NCI-H146 (cell line): ENCODE results near the gene PRORP.
"Not testable (repeated sequence)": the region's sequence is repeated elsewhere in the genome, so short reads cannot be mapped to it uniquely, and the experiment has no call there.

Experiments used
- DNase-seq: peaks from one replicate; lab custom pipeline; 2025; lab: John Stamatoyannopoulos, UW

The PRORP gene

DNA sequence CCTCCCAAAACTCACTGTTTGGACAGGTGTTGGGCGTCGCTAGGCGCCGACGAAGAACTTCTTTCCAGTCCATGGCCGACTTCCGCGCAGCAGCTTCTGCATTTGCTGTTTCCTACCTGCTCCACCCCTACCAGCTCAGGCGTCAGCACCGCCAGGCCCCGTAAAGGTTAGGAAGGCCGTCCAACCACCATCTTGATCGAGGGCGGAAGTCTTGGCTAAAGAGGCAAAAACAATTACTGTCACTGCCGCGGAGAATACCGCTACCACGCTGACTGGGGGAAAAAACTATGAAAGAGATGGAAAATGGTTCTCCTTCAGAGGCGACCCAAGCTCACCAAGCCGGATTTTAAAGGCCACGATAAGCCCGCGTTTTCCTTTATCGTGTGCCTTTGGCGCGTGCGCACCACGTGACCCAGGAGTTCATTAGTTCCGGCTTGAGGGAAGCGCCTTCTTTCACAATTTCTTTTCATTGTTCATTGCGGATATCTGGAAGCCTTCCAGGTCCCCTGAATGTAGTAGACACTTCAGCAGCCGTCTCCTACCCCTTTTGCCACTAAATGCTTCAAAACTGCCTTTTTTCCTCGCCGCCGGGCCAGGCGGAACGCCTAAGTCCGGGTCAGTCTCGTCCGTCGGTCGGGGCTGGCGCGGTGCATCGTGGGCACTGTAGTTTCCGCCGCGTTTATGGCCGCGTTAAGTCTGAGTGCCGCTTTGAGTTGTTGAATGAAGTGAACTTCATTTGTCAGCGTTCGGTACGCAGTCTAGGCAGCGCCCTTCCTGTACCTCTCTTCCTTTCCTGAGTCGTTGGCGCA lies at the start of gene PRORP, which contains the start of gene PPP2R3C:
Gene PRORP, plus strand, starts transcription at position 666 of the 809 bp plus-strand sequence. CDS start 694 bp downstream, outside the sequence.
Gene PPP2R3C, minus strand, starts transcription at position 104 of the 809 bp plus-strand sequence. Its CDS starts 31 bp downstream, at position 73.
- peak; percentile 93 for DNase-seq

DNA sequence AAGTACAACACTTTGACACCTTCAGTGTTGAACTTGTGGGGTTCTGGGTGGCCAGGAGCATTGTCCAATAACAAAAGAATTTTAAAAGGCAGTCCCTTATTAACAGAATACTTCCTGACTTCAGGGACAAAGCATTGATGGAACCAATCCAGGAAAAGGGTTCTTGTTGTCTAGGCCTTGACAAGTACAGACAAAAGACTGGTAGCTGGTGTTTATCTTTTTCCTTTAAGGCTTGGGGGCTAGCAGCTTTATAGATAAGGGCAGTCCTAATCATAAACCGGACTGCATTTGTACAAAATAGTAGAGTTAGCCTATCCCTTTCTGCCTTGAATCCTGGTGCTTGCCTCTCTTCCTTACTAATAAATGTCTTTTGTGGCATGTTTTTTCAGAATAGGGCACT lies 48.9 kb upstream of the PRORP start:
- DNase-seq = no peak

DNA sequence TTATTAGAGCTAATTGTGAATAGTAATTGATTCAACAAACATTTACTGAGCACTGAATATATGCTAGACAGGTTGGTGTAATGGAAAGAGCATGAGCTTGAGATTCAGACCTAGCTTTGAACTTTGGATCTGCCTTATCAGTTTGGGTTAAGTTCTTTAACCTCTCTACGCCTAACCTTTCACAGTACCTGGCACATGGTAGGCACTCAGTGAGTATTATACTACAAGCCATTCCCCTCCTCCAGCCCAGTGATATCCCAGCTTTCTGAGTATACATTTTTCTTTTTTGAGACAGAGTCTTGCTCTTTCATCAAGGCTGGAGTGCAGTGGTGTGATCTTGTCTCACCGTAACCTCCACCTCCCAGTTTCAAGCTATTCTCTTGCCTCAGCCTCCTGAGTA lies 44.3 kb upstream of the PRORP start:
- DNase-seq = no peak

DNA sequence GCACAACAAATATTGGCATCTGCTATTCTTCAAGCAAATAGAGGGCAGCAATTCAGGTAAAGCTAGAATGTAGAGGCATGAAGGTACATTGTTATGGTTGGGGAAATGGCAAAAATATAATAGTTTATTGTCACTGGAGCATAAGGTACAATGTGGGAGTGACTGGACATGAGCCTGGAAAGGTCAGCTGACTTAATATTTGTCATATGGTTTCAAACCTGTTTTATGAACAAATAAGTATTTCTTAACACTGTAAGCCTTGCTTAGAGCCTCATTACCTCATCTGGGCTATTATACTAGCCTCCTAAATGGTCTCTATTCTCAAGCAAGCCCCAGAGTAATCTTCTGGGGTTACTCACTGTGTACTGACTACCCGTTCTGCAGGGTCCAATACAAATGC lies 42.6 kb upstream of the PRORP start:
- no peak for DNase-seq

DNA sequence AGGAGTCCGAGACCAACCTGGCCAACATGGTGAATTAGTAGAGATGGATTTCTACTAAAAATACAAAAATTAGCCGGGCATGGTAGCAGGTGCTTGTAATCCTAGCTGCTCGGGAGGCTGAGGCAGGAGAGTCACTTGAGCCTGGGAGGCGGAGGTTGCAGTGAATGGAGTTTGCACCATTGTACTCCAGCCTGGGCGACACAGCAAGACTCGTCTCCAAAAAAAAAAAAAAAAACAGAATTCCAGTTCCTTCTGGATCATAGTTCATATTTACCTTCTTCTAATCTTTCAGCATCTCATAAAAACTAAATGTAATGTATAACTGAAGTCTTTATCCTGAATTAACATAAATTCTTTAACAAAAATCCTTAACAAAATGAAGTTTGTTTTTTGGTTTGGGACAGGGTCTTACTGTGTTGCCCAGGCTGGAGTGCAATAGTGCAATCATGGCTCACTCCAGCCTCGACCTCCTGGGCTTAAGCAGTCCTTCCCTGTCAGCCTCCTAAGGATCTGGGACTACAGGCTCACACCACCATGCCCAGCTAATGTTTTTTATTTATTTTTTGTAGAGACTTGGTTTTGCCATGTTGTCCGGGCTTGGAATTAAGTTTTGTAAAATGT lies 38.7 kb upstream of the PRORP start:
- DNase-seq = no peak

DNA sequence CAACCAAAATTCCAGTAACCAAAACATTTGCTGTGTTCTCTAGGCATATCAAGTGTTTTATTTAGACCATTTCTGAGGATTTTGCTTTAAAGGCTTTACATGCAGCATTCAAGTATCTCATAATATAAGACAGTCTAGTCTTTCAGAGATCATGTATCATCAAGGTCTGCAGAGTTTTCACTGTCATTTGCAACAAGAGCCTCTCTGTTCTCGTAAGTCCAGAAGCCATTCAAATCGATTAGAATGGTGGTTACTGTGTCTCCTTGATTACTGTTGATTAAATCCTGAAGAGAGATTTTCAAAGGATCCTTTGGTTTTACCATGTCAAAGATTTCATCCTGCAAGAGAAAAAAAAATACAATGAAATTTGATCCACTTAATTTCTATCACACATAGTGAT lies 36.9 kb upstream of the PRORP start:
- DNase-seq = no peak

DNA sequence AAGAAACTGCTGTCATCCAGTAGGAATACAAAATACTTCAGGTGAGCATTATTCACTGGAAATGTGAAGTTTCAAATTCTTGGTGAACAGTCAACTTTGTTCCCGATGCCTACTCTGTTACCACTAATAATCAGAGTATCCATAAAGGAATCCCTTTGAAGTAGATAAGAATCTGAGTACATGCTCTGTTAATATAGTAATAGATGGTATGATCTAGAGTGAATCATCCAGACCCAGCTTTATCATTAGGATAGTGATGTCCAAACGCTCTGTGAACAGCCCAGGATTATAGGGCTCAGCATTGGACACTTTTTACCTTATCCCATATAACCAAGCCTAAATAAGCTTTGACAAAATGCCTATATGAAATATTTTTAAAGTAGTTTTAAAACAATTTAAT lies 33.8 kb upstream of the PRORP start:
- no peak for DNase-seq

DNA sequence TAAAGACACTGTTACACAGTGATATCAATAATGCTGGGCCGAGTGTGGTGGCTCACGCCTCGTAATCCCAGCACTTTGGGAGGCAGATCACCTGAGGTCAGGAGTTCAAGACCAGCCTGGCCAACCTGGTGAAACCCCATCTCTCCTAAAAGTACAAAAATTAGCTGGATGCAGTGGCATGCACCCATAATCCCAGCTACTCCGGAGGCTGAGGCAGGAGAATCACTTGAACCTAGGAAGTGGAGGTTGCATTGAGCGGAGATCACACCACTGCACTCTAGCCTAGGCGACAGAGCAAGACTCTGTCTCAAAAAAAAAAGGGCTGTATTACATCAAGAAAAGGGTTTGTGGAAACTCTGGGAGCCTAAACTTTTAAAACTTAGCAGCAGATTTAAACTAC lies 27.7 kb upstream of the PRORP start:
- DNase-seq = not testable (repeated sequence)

DNA sequence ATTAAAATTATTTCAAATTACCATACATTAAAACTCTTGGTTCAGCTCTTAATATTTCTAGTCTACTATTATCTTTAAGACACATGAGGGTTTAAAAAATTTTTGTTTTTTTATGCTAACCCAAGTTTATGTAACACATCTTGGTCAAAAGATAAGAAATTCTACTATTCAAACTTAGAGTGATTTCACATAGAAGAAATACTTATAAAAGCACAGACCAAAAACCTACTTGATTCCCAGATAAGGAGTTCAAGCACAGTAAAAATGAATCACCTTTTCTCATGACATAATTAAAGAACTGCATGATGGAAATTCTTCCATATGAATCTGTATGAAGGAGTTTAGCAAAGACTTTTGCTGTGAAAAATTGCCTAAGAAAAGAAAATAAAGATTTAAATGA lies 14.5 kb upstream of the PRORP start:
- no peak for DNase-seq

DNA sequence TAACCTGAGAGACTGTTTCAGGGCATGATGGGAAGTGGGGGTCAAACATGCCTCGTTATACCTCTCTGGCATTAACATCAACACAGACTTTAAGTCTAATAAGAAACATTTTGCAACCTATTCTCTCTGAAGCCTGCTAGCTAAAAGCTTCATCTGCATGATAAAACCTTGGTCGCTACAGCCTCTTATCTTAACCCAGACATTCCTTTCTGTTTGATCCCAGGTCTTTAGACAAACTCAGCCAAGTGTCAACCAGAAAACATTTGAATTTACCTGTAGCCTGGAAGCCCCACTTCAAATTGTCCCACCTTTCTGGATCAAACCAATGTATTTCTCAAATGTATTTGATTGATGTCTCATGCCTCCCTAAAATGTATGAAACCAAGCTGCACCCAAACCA lies 9.7 kb upstream of the PRORP start:
- DNase-seq = no peak

DNA sequence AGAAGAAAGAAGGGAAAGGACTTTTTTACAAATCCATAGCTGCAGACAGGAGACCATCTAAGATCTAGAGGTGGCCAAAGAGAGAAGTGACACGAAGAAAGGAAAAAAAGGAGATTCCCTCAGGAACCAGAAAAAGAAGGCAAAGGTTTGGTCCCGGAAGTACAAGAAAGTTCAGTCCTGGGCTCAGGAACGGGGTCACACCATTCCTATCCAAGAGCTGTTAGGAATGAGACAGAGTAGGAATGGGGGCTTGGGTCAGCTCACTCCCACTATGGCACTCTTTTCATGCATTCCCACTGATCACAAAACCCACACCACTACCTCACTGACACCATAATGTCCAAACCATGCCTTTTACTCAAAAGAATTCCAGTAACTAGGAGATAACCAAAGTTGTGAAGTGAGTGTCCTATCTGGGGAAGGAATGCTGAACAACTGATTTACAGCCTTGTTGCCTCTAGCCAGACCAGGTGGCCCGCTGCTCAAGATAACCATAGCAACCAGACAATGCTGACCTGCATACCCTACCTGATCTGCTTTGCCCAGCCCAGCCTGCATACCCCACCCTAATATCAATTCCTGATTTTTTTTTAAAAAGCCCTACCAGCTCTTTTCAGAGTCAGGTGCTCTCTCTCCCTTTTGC lies 8.9 kb upstream of the PRORP start:
- no peak for DNase-seq

DNA sequence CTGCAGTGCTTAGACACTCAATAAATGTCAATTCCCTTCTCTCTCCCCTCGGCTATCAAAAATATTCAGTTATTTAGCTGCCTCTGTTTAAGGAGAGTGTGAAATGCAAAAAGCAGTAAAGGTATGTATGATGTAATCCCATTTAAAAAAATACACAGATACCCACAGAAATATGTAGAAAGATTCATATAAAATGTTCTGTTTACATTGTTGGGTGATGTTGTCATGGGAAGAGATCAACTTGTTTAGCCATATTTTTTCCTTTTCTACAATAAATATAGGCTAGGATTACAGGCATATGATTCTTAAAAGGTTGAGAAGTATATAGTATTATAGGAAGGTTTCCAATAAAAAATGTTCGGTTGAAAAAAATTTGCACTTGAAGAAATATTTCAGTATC lies 8.3 kb upstream of the PRORP start:
- DNase-seq = no peak

DNA sequence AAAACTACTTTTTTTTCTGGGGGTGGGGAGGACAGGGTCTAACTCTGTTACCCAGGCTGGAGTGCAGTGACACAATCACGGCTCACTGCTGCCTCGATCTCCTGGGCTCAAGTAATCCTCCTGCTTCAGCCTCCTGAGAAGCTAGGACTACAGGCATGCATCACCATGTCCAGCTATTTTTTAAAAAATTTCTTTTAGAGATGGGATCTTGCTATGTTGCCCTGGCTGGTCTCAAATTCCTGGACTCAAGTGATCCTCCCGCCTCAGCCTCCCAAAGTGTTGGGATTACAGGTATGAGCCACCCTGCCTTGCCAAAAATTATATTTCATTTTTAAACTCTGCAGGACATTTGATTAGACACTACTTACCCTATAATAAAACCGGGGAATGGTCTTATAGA lies 6.1 kb upstream of the PRORP start:
- no peak for DNase-seq

DNA sequence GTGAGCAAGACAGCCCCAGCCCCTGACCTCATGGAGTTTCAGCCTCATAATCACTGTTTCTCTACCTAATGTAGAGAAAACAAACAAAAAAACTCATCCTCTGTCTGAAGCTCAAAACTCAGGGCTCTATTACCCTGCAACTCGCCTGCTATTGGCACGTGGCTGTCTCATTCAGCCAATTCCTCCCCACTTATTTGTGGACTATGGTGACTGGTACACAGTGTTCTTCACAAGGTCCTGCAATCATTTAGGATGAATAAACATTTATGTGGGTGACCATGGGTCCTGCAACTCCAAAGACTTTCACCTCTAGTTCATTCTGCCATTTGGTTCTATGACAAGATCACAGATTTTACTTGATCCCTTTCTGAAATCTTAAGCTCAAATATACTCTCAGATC lies 5.2 kb upstream of the PRORP start:
- DNase-seq = no peak

DNA sequence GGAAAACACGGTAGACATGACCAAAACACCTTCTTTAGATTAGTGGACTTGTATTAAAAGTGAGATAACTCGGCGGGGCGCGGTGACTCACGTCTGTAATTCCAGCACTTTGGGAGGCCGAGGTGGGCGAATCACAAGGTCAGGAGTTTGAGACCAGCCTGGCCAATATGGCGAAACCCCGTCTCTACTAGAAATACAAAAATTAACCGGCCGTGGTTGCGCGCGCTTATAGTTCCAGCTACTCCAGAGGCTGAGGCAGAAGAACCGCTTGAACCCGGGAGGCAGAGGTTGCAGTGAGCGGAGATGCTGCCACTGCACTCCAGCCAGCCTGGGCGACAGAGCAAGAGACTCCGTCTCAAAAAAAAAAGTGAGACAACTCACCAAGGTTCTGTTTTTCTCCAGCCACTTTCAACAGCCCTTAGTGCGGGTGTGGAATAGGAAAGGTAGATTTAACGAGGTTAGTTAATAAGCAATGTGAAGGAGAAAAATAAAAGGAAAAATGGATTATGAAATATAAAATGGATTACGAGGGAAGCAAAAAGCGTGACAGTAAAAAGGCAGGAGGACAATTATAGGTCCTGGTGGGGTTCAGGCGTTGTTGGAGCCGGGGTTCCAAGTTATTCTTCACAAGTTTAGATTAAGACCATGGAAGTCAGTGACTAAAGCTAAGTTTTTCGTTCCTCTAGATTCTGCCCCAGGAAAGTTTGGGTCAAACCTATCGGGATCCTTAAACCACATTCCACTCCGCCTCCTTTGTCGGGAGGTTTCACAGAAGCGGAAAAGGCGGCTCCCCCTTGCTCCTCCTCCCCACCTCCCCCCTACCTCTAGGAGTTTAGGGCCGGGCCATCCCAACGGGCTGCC lies 1.1 kb upstream of the PRORP start:
- DNase-seq = no peak

DNA sequence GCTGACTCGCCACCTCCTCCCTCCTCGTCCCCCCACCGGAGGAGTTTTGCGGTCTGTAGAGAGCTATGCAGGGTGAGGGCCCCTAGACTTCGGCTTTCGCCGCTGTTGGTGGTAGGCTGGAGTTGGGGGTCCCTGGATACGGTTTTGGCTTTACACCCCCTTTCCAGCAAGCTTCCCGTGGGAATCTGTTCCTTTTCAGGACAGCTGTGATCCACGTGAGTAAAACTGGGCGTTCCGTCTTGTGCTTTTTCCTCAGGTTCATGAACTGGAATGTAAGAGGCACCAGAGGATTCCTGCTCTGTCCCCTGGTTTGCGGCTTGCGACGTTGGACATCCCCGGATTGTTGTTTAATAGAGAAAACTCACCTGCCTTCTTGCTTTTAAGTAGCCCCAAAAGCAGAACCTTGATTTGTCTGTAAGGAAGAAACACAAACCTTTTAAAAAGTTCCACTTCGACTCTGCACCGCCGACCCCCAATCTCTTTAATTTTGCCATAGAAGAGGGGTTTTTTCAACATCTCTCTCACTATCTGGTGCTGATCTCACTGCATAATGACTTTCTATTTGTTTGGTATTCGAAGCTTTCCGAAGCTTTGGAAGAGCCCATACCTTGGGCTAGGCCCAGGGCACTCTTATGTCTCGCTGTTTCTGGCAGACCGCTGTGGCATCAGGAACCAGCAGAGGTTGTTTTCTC lies 490 bp downstream of the PRORP start:
- DNase-seq = no peak

DNA sequence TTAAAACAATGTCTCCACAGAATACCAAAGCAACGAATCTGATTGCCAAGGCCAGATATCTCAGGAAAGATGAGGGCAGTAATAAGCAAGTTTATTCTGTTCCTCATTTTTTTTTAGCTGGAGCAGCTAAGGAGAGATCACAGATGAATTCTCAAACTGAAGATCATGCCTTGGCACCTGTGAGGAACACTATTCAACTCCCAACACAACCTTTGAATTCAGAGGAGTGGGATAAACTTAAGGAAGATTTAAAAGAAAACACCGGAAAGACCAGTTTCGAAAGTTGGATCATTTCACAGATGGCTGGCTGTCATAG lies 994 bp downstream of the PRORP start:
- no peak for DNase-seq

DNA sequence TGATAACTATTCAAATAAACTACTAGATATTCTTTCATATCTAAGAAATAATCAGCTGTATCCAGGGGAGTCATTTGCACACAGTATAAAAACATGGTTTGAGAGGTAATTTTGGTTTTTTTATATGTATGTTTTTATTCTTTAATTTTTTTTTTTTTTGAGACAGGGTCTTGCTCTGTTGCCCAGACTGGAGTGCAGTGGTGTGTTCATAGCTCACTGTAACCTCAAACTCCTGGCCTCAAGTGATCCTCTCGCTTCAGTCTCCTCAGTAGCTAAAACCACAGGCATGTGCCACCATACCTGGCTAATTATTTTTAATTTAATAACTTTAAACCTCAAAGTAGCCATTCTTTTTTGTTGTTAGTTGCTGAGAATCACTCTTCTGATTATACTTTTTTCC lies 1.8 kb downstream of the PRORP start:
- DNase-seq = no peak

DNA sequence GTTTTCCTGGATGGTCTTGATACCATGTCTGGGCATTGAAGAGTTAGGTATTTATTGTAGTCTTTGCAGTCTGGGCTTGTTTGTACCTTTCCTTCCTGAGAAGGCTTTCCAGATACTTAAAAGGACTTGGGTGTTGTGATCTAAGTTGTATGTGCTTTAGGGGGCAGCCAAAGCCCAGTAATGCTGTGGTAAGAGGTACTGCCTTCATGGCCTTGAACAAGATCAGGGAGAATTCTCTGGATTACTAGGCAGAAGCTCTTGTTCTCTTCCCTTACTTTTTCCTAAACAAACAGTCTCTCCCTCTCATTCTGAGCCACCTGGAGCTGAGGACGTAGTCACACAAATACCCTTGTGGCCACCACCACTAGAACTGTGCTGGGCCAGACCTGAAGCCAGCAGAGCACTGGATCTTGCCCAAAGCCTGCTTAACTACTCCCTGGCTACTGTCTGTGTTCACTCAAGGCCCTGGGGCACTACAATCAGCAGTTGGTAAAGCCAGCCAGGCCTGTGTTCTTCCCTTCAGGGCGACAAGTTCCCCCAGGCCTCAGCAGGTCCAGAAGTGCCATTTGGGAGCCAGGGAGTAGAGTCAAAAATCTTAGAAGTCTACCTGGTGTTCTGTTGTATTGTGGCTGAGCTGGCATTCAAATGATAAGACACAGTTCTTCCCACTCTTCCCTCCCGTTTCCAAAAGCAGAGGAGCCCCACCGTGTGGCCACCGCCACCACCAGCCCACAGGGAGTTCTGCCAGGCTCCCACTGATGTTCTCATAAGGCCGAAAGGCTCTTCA lies 11.4 kb downstream of the PRORP start:
- no peak for DNase-seq

DNA sequence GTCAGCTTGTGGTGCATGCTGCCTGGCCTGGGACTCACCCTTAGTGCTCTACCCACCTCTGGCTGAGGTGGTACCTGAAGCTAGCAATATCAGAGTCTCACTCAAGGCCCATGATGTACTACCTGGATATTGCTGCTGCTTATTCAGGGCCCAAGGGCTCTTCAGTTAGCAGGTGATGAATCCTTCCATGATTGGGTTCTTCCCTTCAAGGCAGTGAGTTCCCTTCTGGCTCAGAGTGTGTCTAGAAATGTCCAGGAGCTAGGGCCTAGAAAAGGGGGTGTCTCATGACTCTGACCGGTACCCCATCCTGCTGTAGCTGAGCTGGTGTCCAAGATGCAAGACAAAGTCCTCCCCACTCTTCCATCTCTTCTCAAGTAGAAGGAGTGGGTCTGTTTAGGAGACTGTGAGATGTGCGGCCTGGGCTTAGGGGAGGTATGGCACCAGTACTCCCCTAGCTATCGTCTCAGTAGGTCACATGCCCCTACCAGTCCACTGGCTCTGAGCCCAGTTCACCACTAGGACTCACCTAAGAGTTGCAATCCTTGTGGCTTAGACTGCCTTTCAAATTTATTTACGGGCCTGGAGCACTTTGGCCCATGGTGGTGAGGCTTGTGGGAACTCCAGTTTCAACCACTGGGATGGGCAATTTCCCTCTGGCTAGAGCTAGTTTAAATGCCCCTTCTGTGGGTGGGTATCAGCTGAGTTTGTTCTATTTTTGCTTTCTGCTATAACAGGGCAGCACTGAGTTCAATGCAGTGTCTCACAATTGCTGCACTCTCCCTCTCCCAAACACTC lies 12.2 kb downstream of the PRORP start:
- no peak for DNase-seq
